ENCODE data around the gene NPVF.

- TF ChIP-seq, protein P1, sequence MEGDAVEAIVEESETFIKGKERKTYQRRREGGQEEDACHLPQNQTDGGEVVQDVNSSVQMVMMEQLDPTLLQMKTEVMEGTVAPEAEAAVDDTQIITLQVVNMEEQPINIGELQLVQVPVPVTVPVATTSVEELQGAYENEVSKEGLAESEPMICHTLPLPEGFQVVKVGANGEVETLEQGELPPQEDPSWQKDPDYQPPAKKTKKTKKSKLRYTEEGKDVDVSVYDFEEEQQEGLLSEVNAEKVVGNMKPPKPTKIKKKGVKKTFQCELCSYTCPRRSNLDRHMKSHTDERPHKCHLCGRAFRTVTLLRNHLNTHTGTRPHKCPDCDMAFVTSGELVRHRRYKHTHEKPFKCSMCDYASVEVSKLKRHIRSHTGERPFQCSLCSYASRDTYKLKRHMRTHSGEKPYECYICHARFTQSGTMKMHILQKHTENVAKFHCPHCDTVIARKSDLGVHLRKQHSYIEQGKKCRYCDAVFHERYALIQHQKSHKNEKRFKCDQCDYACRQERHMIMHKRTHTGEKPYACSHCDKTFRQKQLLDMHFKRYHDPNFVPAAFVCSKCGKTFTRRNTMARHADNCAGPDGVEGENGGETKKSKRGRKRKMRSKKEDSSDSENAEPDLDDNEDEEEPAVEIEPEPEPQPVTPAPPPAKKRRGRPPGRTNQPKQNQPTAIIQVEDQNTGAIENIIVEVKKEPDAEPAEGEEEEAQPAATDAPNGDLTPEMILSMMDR (IDR thresholded peaks at IDR 0.05), result no peak
- TF ChIP-seq ZFX (IDR thresholded peaks at IDR 0.05; ENCODE audit: borderline replicate concordance), result no peak
These were observed 33.4 kb upstream of the NPVF start for GRCh38 chr7:25261545-25262140.
